Ovary (tissue), 9 donors: ENCODE results near the gene DOC2A. TPM values are rescaled to one million over a fixed set of nuclear protein-coding genes. Genes with fewer than 3 reads are reported as not detected.

Experiments used
- DNase-seq, 5 donors: peaks; one replicate each; pipeline ENCODE4 v3.0.0-alpha.2; 2019 to 2020
- H3K27ac ChIP-seq, 2 donors: fragments of 200-600 bp; one replicate each; pipeline versions ENCODE4 v1.5.1 to v1.8.0; 2019 to 2022
- H3K27me3 ChIP-seq: fragments of 200-600 bp; one replicate; pipeline ENCODE4 v1.8.0; 2022
- H3K36me3 ChIP-seq: fragments of 200-600 bp; sonication (generic); one replicate; pipeline ENCODE4 v1.5.1; 2019
- H3K4me1 ChIP-seq: one replicate; pipeline ENCODE4 v1.8.1; 2013; ENCODE audit warnings: mild to moderate bottlenecking, moderate library complexity; ENCODE audit not compliant: insufficient read depth
- H3K4me3 ChIP-seq: fragments of 200-600 bp; sonication (generic); one replicate; pipeline ENCODE4 v1.5.1; 2017
- H3K9me3 ChIP-seq, 2 donors: fragments of 200-600 bp in 1 of 2; sonication (generic) in 1 of 2; one replicate each; pipeline versions ENCODE4 v1.5.1 to v1.8.1; 2013 to 2019; ENCODE audit warnings: mild to moderate bottlenecking in 1 of 2, moderate library complexity in 1 of 2
- EP300 ChIP-seq: sonication (generic); formaldehyde crosslinking; IDR thresholded peaks from one replicate; pipeline ENCODE4 v1.6.1; 2017; ENCODE audit warnings: antibody characterized with exemption
- POLR2A ChIP-seq: fragments of 450-650 bp; IDR thresholded peaks from one replicate; pipeline ENCODE4 v1.6.1; 2017; ENCODE audit warnings: antibody characterized with exemption, mild to moderate bottlenecking, moderate library complexity
- WGBS, 3 donors: extraction: QIAGEN DNeasy Blood & Tissue Kit in 1 of 3; methylation state at CpG; one replicate each; pipeline versions ENCODE4 v1.1.5 to v1.1.7; 2013 to 2017; 5-methylcytosine and 5-hydroxymethylcytosine counted together
- intact Hi-C, 4 donors: fragments of 100-400 bp; cut with DNase I; formaldehyde crosslinking; loops; one replicate each; pipeline versions ENCODE4 v1.11.0 to v1.15.1; 2022 to 2023
- polyA plus RNA-seq, 2 donors: library from polyadenylated mRNA; stranded (reverse); fragments of 200-250 nt in 1 of 2; fragments of 350-450 nt in 1 of 2; fragmentation: Illumina TruSeq in 1 of 2; extraction: RNeasy Lipid Tissue Mini Kit (QIAGEN cat#74804) in 1 of 2; gene quantifications; one replicate each; pipeline ENCODE4 v1.2.3, GENCODE V29; 2013 to 2014
- total RNA-seq, 7 donors: library from RNA; depleted of rRNA in 2 of 7; stranded (reverse); fragments of >200 nt in 2 of 7; fragmentation: NEBNext Ultra II Directional in 3 of 7; extraction: Animal tissue kit (Norgen Biotek cat#: 25700) in 3 of 7; gene quantifications; one replicate each; pipeline versions ENCODE4 v1.1.0 to v1.2.4, GENCODE V29; 2016 to 2023
- TF ChIP-seq, protein P1 (sequence below), 3 donors: fragments of 450-650 bp in 2 of 3; fragments of 200-600 bp in 1 of 3; IDR thresholded peaks; one replicate each; pipeline versions ENCODE4 v1.5.1 to v1.8.0; 2016 to 2022; ENCODE audit warnings: antibody characterized with exemption in 3 of 3, mild to moderate bottlenecking in 1 of 3
- donor health status: DM: no; HTN: no; CAD: no; lungs with moderate emphysema.
- donor health status: DM: no; HTN: no; CAD: no.
- donor health status: Bipolar disorder and iron deficiency.
- donor health status: DM: yes; HTN: yes; CAD: no.
- donor health status: DM: no; HTN: no; CAD: no.
- donor health status: DM: yes; HTN: yes; CAD: no.

Gene DOC2A
- total and polyA plus RNA-seq, 9 donors, result 1.4 to 7.2 (median 3.7) TPM

- intact Hi-C loops, result no loop called here
- TF ChIP-seq, protein P1, sequence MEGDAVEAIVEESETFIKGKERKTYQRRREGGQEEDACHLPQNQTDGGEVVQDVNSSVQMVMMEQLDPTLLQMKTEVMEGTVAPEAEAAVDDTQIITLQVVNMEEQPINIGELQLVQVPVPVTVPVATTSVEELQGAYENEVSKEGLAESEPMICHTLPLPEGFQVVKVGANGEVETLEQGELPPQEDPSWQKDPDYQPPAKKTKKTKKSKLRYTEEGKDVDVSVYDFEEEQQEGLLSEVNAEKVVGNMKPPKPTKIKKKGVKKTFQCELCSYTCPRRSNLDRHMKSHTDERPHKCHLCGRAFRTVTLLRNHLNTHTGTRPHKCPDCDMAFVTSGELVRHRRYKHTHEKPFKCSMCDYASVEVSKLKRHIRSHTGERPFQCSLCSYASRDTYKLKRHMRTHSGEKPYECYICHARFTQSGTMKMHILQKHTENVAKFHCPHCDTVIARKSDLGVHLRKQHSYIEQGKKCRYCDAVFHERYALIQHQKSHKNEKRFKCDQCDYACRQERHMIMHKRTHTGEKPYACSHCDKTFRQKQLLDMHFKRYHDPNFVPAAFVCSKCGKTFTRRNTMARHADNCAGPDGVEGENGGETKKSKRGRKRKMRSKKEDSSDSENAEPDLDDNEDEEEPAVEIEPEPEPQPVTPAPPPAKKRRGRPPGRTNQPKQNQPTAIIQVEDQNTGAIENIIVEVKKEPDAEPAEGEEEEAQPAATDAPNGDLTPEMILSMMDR (IDR thresholded peaks at IDR 0.05), result no peak
- TF ChIP-seq EP300 (no peak), POLR2A (no peak)
- no peaks in the 10 kb centered on the region for H3K36me3 ChIP-seq
- DNase-seq, result no peak
- no peaks in the 10 kb centered on the region for H3K27me3 ChIP-seq
- 80 to 81% (median 81%) methylated on average over 9 of the region's 9 CpGs for WGBS, 3 donors
- H3K9me3 ChIP-seq, result no peaks in the 10 kb centered on the region
- no peak overlapping the region for H3K4me3 ChIP-seq
- H3K27ac ChIP-seq, result no peak overlapping the region
- peaks cover 3% of the 10 kb centered on the region for H3K4me1 ChIP-seq
Observed at GRCh38 chr16:29959293-29959692, 51.5 kb downstream of the DOC2A start.

- intact Hi-C loops, result no loop called here
- H3K27me3 ChIP-seq, result no peaks in the 10 kb centered on the region
- no peak overlapping the region for H3K4me3 ChIP-seq
- DNase-seq, result no peak
- H3K27ac ChIP-seq, result no peak overlapping the region
- H3K9me3 ChIP-seq, result no peaks in the 10 kb centered on the region
- peaks cover 3% of the 10 kb centered on the region for H3K4me1 ChIP-seq
- no peaks in the 10 kb centered on the region for H3K36me3 ChIP-seq
- 88 to 94% (median 88%) methylated on average over 5 of the region's 5 CpGs for WGBS, 3 donors
- TF ChIP-seq, protein P1 (IDR thresholded peaks at IDR 0.05), result no peak
- no peak for TF ChIP-seq POLR2A
- TF ChIP-seq EP300, result no peak
Observed at GRCh38 chr16:29958756-29959155, 52.1 kb downstream of the DOC2A start.

Other genes starting within 250 kb of the DOC2A start
- gene ZG16, start 232.8 kb downstream of the DOC2A start, total RNA-seq, result under 1 TPM in 3 of 7 donors, not detected in 4; 0.07 to 0.48 (median 0.15) TPM
- not detected for gene ZG16, start 232.8 kb downstream of the DOC2A start, polyA plus RNA-seq
- 10 to 100 TPM; 15.9 to 31.0 (median 20.7) TPM for gene KIF22, start 220.3 kb downstream of the DOC2A start, total RNA-seq
- 10 to 100 TPM; 14.4 to 30.6 TPM for gene KIF22, start 220.3 kb downstream of the DOC2A start, polyA plus RNA-seq
- 100 to 1,000 TPM in 5 of 7 donors, 10 to 100 TPM in 2; 50.6 to 256 (median 192) TPM for gene MAZ, start 204.5 kb downstream of the DOC2A start, total RNA-seq
- gene MAZ, start 204.5 kb downstream of the DOC2A start, polyA plus RNA-seq, result 100 to 1,000 TPM; 105 to 152 TPM
- gene PRRT2, start 198.8 kb downstream of the DOC2A start, total RNA-seq, result 10 to 100 TPM; 26.0 to 64.5 (median 36.0) TPM
- 10 to 100 TPM in 1 of 2 donors, 1 to 10 TPM in 1; 6.3 to 28.6 TPM for gene PRRT2, start 198.8 kb downstream of the DOC2A start, polyA plus RNA-seq
- 10 to 100 TPM; 41.3 to 83.6 (median 66.6) TPM for gene PAGR1, start 194.9 kb downstream of the DOC2A start, total RNA-seq
- 10 to 100 TPM; 13.9 to 63.3 TPM for gene PAGR1, start 194.9 kb downstream of the DOC2A start, polyA plus RNA-seq
- 100 to 1,000 TPM in 6 of 7 donors, 10 to 100 TPM in 1; 74.2 to 191 (median 138) TPM for gene MVP, start 190.6 kb downstream of the DOC2A start, total RNA-seq
- 10 to 100 TPM; 56.4 to 93.3 TPM for gene MVP, start 190.6 kb downstream of the DOC2A start, polyA plus RNA-seq
- gene CDIPT, start 147.8 kb downstream of the DOC2A start, total RNA-seq, result 100 to 1,000 TPM in 4 of 7 donors, 10 to 100 TPM in 3; 88.2 to 121 (median 110) TPM
- 100 to 1,000 TPM in 1 of 2 donors, 10 to 100 TPM in 1; 47.6 to 145 TPM for gene CDIPT, start 147.8 kb downstream of the DOC2A start, polyA plus RNA-seq
- 10 to 100 TPM in 1 of 7 donors, 1 to 10 TPM in 5, under 1 TPM in 1; 0.73 to 13.3 (median 3.1) TPM for gene SEZ6L2, start 111.5 kb downstream of the DOC2A start, total RNA-seq
- gene SEZ6L2, start 111.5 kb downstream of the DOC2A start, polyA plus RNA-seq, result 1 to 10 TPM; 2.9 to 5.1 TPM
- gene ASPHD1, start 110.5 kb downstream of the DOC2A start, total RNA-seq, result 1 to 10 TPM in 5 of 7 donors, under 1 TPM in 1, not detected in 1; 0.53 to 7.8 (median 1.6) TPM
- gene ASPHD1, start 110.5 kb downstream of the DOC2A start, polyA plus RNA-seq, result 1 to 10 TPM in 1 of 2 donors, under 1 TPM in 1; 0.38 to 1.1 TPM
- gene KCTD13, start 84.8 kb downstream of the DOC2A start, total RNA-seq, result 10 to 100 TPM; 18.4 to 36.8 (median 25.5) TPM
- 10 to 100 TPM in 1 of 2 donors, 1 to 10 TPM in 1; 7.0 to 16.3 TPM for gene KCTD13, start 84.8 kb downstream of the DOC2A start, polyA plus RNA-seq
- 100 to 1,000 TPM in 3 of 7 donors, 10 to 100 TPM in 4; 81.3 to 143 (median 87.4) TPM for gene TMEM219, start 48.9 kb downstream of the DOC2A start, total RNA-seq
- 100 to 1,000 TPM in 1 of 2 donors, 10 to 100 TPM in 1; 84.1 to 124 TPM for gene TMEM219, start 48.9 kb downstream of the DOC2A start, polyA plus RNA-seq
- gene TAOK2, start 37.2 kb downstream of the DOC2A start, total RNA-seq, result 10 to 100 TPM; 24.8 to 54.0 (median 43.9) TPM
- gene TAOK2, start 37.2 kb downstream of the DOC2A start, polyA plus RNA-seq, result 10 to 100 TPM; 19.4 to 33.2 TPM
- 10 to 100 TPM; 11.8 to 22.7 (median 17.1) TPM for gene HIRIP3, start 15.4 kb downstream of the DOC2A start, total RNA-seq
- gene HIRIP3, start 15.4 kb downstream of the DOC2A start, polyA plus RNA-seq, result 10 to 100 TPM; 15.8 to 19.0 TPM
- gene INO80E, start 14.8 kb downstream of the DOC2A start, total RNA-seq, result 10 to 100 TPM; 23.8 to 71.1 (median 55.5) TPM
- gene INO80E, start 14.8 kb downstream of the DOC2A start, polyA plus RNA-seq, result 10 to 100 TPM; 38.8 to 81.6 TPM
- gene C16orf92, start 12.2 kb upstream of the DOC2A start, total RNA-seq, result not detected
- gene C16orf92, start 12.2 kb upstream of the DOC2A start, polyA plus RNA-seq, result not detected
- gene TLCD3B, start 20.2 kb upstream of the DOC2A start, total RNA-seq, result under 1 TPM in 1 of 7 donors, not detected in 6; 0.15 TPM
- not detected for gene TLCD3B, start 20.2 kb upstream of the DOC2A start, polyA plus RNA-seq
- gene ALDOA, start 54.7 kb upstream of the DOC2A start, total RNA-seq, result 1,000 to 10,000 TPM in 1 of 7 donors, 100 to 1,000 TPM in 6; 395 to 1,259 (median 847) TPM
- 100 to 1,000 TPM; 252 to 522 TPM for gene ALDOA, start 54.7 kb upstream of the DOC2A start, polyA plus RNA-seq
- 10 to 100 TPM; 21.9 to 55.8 (median 49.1) TPM for gene PPP4C, start 65.0 kb upstream of the DOC2A start, total RNA-seq
- 10 to 100 TPM; 13.7 to 58.8 TPM for gene PPP4C, start 65.0 kb upstream of the DOC2A start, polyA plus RNA-seq
- gene TBX6, start 80.9 kb upstream of the DOC2A start, total RNA-seq, result 1 to 10 TPM in 3 of 7 donors, under 1 TPM in 4; 0.23 to 1.5 (median 0.75) TPM
- gene TBX6, start 80.9 kb upstream of the DOC2A start, polyA plus RNA-seq, result 1 to 10 TPM in 1 of 2 donors, under 1 TPM in 1; 0.08 to 1.1 TPM
- gene YPEL3, start 85.2 kb upstream of the DOC2A start, total RNA-seq, result 10 to 100 TPM; 12.7 to 94.9 (median 63.1) TPM
- 100 to 1,000 TPM in 1 of 2 donors, 10 to 100 TPM in 1; 30.2 to 134 TPM for gene YPEL3, start 85.2 kb upstream of the DOC2A start, polyA plus RNA-seq
- gene GDPD3, start 102.5 kb upstream of the DOC2A start, total RNA-seq, result 1 to 10 TPM; 2.6 to 7.5 (median 4.6) TPM
- gene GDPD3, start 102.5 kb upstream of the DOC2A start, polyA plus RNA-seq, result 1 to 10 TPM; 3.7 to 4.4 TPM
- gene MAPK3, start 112.2 kb upstream of the DOC2A start, total RNA-seq, result 100 to 1,000 TPM in 5 of 7 donors, 10 to 100 TPM in 2; 41.7 to 136 (median 115) TPM
- 100 to 1,000 TPM; 116 to 171 TPM for gene MAPK3, start 112.2 kb upstream of the DOC2A start, polyA plus RNA-seq
- gene CORO1A, start 172.6 kb upstream of the DOC2A start, total RNA-seq, result 10 to 100 TPM in 4 of 7 donors, 1 to 10 TPM in 3; 6.7 to 33.3 (median 14.1) TPM
- 10 to 100 TPM in 1 of 2 donors, 1 to 10 TPM in 1; 1.6 to 12.2 TPM for gene CORO1A, start 172.6 kb upstream of the DOC2A start, polyA plus RNA-seq
- 100 to 1,000 TPM in 1 of 7 donors, 10 to 100 TPM in 6; 21.3 to 106 (median 40.1) TPM for gene BOLA2B, start 182.6 kb upstream of the DOC2A start, total RNA-seq
- 10 to 100 TPM; 10.0 to 43.9 TPM for gene BOLA2B, start 182.6 kb upstream of the DOC2A start, polyA plus RNA-seq
- gene SLX1A, start 182.8 kb upstream of the DOC2A start, total RNA-seq, result 10 to 100 TPM in 6 of 7 donors, 1 to 10 TPM in 1; 9.3 to 60.9 (median 33.9) TPM
- gene SLX1A, start 182.8 kb upstream of the DOC2A start, polyA plus RNA-seq, result 10 to 100 TPM in 1 of 2 donors, 1 to 10 TPM in 1; 3.5 to 12.5 TPM
- 10 to 100 TPM in 4 of 7 donors, 1 to 10 TPM in 3; 4.1 to 12.5 (median 10.5) TPM for gene SULT1A3, start 188.2 kb upstream of the DOC2A start, total RNA-seq
- 10 to 100 TPM in 1 of 2 donors, 1 to 10 TPM in 1; 9.9 to 10.0 TPM for gene SULT1A3, start 188.2 kb upstream of the DOC2A start, polyA plus RNA-seq
- 10 to 100 TPM in 3 of 7 donors, 1 to 10 TPM in 4; 1.3 to 23.7 (median 7.4) TPM for gene NPIPB13, start 237.5 kb upstream of the DOC2A start, total RNA-seq
- gene NPIPB13, start 237.5 kb upstream of the DOC2A start, polyA plus RNA-seq, result 1 to 10 TPM; 3.2 to 4.5 TPM